Measurements from ENCODE around the gene PARD6B. TPM values are rescaled to one million over a fixed set of nuclear protein-coding genes. Genes with fewer than 3 reads are reported as not detected.
"Not testable (repeated sequence)": the region's sequence is repeated elsewhere in the genome, so short reads cannot be mapped to it uniquely, and the experiment has no call there.

Gene PARD6B
- polyA plus RNA-seq, 1 of the 3 experiments (the other 2 are of a cell fraction), result 0.49 TPM

DNA sequence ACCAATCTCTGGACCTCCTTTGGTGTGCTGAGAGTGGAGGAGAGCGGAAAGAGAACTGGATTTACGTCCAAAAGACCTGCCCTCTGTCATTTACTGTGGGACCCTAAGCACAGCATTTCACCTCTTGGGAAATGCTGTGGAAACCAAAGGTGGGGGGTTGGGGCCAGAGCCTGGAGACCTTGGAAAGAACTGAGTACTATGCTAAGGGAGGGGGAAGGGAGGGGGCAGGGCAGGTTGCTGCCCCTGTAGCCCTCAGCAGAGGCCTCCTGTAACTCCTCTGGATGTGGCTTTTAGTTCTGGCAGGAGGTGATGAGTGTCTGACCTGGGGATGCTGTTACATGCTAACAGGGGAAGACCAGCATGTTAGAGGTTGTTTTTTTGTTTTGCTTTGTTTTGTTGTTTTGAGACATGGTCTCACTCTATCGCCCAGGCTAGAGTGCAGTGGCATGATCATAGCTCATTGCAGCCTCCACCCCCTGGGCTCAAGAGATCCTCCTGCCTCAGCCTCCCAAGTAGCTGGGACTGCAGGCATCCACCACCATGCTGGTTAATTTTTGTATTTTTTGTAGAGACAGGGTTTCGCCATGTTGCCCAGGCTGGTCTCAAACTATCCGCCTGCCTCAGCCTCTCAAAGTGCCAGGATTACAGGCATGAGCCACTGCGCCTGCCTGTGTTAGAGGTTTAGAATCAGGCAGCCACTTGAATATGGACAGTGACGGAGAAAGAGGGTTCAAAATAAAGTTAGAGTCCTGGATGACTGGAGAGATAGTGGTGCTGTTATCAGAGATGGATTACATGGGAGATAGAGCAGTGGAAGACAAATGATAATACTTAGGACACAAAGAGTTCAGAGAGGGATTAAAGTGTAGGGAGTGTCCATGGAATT, 18.4 kb upstream of the PARD6B start:
- POLR2A ChIA-PET, result no interaction called here
- Histone ChIP-seq H3K9me2 (no peaks in the 10 kb centered on the region), H3K9me3 (no peaks in the 10 kb centered on the region), H3K4me1 (ENCODE audit: control insufficient read depth in 1 of 2, insufficient read depth in 2 of 2, low read depth in 1 of 2, low read length in 1 of 2) (no peaks in the 10 kb centered on the region), H3K27me3 (ENCODE audit: insufficient read depth) (no peaks in the 10 kb centered on the region; the same call in 1 of the 2 replicates), H3K79me2 (ENCODE audit: insufficient read depth) (no peaks in the 10 kb centered on the region), H4K20me1 (ENCODE audit: insufficient read depth) (no peaks in the 10 kb centered on the region), H3K27ac (ENCODE audit: low read depth in 2 of 2, low read length in 1 of 2) (no peak overlapping the region), H3K36me3 (replicated peaks in 1 of 2; ENCODE audit: control insufficient read depth in 1 of 2, insufficient read depth in 2 of 2, low read length in 1 of 2) (no peaks in the 10 kb centered on the region), H3F3A (replicated peaks; ENCODE audit: insufficient read depth) (no peaks in the 10 kb centered on the region), H3K9ac (no peak overlapping the region), H3K4me3 (ENCODE audit: low read depth in 2 of 2, low read length in 1 of 2) (no peak overlapping the region), H2AFZ (ENCODE audit: low read depth) (no peak overlapping the region), H3K4me2 (no peak overlapping the region)
- no peak for TF ChIP-seq SMC3 (IDR thresholded peaks at IDR 0.05; ENCODE audit: low read depth, low read length)
- no peak for TF ChIP-seq EZH2phosphoT487 (IDR thresholded peaks at IDR 0.05; ENCODE audit: borderline replicate concordance, low read depth)
- no peak for TF ChIP-seq ELF1 (IDR thresholded peaks at IDR 0.05)
- TF ChIP-seq, protein P1, sequence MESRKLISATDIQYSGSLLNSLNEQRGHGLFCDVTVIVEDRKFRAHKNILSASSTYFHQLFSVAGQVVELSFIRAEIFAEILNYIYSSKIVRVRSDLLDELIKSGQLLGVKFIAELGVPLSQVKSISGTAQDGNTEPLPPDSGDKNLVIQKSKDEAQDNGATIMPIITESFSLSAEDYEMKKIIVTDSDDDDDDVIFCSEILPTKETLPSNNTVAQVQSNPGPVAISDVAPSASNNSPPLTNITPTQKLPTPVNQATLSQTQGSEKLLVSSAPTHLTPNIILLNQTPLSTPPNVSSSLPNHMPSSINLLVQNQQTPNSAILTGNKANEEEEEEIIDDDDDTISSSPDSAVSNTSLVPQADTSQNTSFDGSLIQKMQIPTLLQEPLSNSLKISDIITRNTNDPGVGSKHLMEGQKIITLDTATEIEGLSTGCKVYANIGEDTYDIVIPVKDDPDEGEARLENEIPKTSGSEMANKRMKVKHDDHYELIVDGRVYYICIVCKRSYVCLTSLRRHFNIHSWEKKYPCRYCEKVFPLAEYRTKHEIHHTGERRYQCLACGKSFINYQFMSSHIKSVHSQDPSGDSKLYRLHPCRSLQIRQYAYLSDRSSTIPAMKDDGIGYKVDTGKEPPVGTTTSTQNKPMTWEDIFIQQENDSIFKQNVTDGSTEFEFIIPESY (IDR thresholded peaks at IDR 0.05; ENCODE audit: borderline replicate concordance, low read depth), result no peak
- no peak for TF ChIP-seq MXI1 (IDR thresholded peaks at IDR 0.05; ENCODE audit: low read depth, low read length)
- TF ChIP-seq MEF2A (IDR thresholded peaks at IDR 0.05; ENCODE audit: borderline replicate concordance, low read depth), result no peak
- no peak for TF ChIP-seq RAD21 (IDR thresholded peaks at IDR 0.05; ENCODE audit: low read length)
- TF ChIP-seq, protein P2, sequence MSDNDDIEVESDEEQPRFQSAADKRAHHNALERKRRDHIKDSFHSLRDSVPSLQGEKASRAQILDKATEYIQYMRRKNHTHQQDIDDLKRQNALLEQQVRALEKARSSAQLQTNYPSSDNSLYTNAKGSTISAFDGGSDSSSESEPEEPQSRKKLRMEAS (IDR thresholded peaks at IDR 0.05; ENCODE audit: low read depth), result no peak
- no peak for TF ChIP-seq EP300 (IDR thresholded peaks at IDR 0.05; ENCODE audit: borderline replicate concordance in 1 of 2, low read depth in 1 of 2, low read length in 1 of 2)
- TF ChIP-seq, protein P3, sequence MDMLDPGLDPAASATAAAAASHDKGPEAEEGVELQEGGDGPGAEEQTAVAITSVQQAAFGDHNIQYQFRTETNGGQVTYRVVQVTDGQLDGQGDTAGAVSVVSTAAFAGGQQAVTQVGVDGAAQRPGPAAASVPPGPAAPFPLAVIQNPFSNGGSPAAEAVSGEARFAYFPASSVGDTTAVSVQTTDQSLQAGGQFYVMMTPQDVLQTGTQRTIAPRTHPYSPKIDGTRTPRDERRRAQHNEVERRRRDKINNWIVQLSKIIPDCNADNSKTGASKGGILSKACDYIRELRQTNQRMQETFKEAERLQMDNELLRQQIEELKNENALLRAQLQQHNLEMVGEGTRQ (IDR thresholded peaks at IDR 0.05; ENCODE audit: borderline replicate concordance, low read depth, low read length), result no peak
- whole genome bisulfite sequencing (ENCODE audit: low lambda C conversion rate), result 80% methylated on average over 7 of the region's 7 CpGs
- CTCF ChIA-PET, result interaction anchor here (0.7 to 1.8 kb wide), 10 partner anchors 10 to 544 kb away, joined by 3 to 8 read pairs (median 4); no protein-coding TSS in a partner anchor
- DNase-seq, result no peak

DNA sequence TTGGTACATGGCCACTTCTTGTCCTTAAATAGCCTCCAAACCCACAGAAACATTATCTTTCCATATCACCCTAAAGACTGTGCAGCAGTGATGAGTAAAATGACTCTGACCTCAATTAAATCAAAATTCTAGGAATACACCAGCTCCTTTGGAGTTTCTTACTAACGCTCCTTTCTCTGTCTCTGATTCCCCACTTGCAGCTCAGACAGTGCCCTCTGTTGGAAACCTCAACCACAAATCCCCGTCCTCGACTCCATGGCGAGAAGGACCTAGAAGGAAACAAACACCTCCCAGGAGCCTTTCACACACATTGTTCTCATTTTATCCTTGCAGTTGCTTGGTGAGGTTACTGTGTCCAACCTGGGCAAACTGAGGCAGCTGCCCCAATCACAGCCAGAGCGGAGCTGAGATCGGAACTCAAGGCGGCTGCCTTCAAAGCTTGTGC, 17.7 kb upstream of the PARD6B start:
- Histone ChIP-seq H3K4me3 (ENCODE audit: low read depth in 2 of 2, low read length in 1 of 2) (no peak overlapping the region; a peak in 1 of 4 replicates), H3K4me1 (ENCODE audit: control insufficient read depth in 1 of 2, insufficient read depth in 2 of 2, low read depth in 1 of 2, low read length in 1 of 2) (no peaks in the 10 kb centered on the region), H3K9me2 (no peaks in the 10 kb centered on the region), H3F3A (replicated peaks; ENCODE audit: insufficient read depth) (no peaks in the 10 kb centered on the region), H3K27ac (ENCODE audit: low read depth in 2 of 2, low read length in 1 of 2) (no peak overlapping the region), H3K9me3 (no peaks in the 10 kb centered on the region), H4K20me1 (ENCODE audit: insufficient read depth) (no peaks in the 10 kb centered on the region), H3K27me3 (ENCODE audit: insufficient read depth) (no peaks in the 10 kb centered on the region; the same call in 1 of the 2 replicates), H3K36me3 (replicated peaks in 1 of 2; ENCODE audit: control insufficient read depth in 1 of 2, insufficient read depth in 2 of 2, low read length in 1 of 2) (no peaks in the 10 kb centered on the region), H3K79me2 (ENCODE audit: insufficient read depth) (no peaks in the 10 kb centered on the region), H3K9ac (no peak overlapping the region), H2AFZ (ENCODE audit: low read depth) (no peak overlapping the region), H3K4me2 (no peak overlapping the region)
- ChIA-PET POLR2A (no interaction called here), CTCF (interaction anchor here (0.7 to 1.8 kb wide), 10 partner anchors 11 to 545 kb away, joined by 3 to 8 read pairs (median 4); no protein-coding TSS in a partner anchor)
- 86% methylated on average over 7 of the region's 7 CpGs for WGBS (ENCODE audit: low lambda C conversion rate)
- peak; percentile 68 for TF ChIP-seq RAD21 (IDR thresholded peaks at IDR 0.05; ENCODE audit: low read length)
- TF ChIP-seq, protein P4, sequence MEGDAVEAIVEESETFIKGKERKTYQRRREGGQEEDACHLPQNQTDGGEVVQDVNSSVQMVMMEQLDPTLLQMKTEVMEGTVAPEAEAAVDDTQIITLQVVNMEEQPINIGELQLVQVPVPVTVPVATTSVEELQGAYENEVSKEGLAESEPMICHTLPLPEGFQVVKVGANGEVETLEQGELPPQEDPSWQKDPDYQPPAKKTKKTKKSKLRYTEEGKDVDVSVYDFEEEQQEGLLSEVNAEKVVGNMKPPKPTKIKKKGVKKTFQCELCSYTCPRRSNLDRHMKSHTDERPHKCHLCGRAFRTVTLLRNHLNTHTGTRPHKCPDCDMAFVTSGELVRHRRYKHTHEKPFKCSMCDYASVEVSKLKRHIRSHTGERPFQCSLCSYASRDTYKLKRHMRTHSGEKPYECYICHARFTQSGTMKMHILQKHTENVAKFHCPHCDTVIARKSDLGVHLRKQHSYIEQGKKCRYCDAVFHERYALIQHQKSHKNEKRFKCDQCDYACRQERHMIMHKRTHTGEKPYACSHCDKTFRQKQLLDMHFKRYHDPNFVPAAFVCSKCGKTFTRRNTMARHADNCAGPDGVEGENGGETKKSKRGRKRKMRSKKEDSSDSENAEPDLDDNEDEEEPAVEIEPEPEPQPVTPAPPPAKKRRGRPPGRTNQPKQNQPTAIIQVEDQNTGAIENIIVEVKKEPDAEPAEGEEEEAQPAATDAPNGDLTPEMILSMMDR (IDR thresholded peaks at IDR 0.05), result peak; percentile 43
- TF ChIP-seq, protein P5, sequence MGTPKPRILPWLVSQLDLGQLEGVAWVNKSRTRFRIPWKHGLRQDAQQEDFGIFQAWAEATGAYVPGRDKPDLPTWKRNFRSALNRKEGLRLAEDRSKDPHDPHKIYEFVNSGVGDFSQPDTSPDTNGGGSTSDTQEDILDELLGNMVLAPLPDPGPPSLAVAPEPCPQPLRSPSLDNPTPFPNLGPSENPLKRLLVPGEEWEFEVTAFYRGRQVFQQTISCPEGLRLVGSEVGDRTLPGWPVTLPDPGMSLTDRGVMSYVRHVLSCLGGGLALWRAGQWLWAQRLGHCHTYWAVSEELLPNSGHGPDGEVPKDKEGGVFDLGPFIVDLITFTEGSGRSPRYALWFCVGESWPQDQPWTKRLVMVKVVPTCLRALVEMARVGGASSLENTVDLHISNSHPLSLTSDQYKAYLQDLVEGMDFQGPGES (IDR thresholded peaks at IDR 0.05; ENCODE audit: low read depth, low read length), result no peak
- TF ChIP-seq SMC3 (IDR thresholded peaks at IDR 0.05; ENCODE audit: low read depth, low read length), result peak; percentile 64
- DNase-seq, result no peak

DNA sequence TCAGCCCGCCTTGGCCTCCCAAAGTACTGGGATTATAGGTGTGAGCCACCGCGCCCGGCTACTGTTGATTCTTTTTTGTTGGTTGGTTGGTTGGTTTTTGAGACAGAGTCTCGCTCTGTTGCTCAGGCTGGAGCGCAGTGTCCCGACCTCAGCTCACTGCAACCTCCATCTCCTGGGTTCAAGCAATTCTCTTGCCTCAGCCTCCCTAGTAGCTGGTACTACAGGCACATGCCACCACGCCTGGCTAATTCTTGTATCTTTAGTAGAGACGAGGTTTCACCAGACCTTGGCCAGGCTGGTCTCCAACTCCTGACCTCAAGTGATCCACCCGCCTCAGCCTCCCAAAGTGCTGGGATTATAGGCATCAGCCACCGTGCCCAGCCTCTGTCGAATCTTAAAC, 17.0 kb upstream of the PARD6B start:
- H3K9me2 ChIP-seq; H3K4me3 ChIP-seq (ENCODE audit: low read depth in 2 of 2, low read length in 1 of 2); H3K79me2 ChIP-seq (ENCODE audit: insufficient read depth); POLR2A ChIA-PET; DNase-seq; H2AFZ ChIP-seq (ENCODE audit: low read depth); H3K36me3 ChIP-seq (replicated peaks in 1 of 2; ENCODE audit: control insufficient read depth in 1 of 2, insufficient read depth in 2 of 2, low read length in 1 of 2); H3K4me2 ChIP-seq; H3F3A ChIP-seq (replicated peaks; ENCODE audit: insufficient read depth); H3K9me3 ChIP-seq; H3K27me3 ChIP-seq (ENCODE audit: insufficient read depth); H3K4me1 ChIP-seq (ENCODE audit: control insufficient read depth in 1 of 2, insufficient read depth in 2 of 2, low read depth in 1 of 2, low read length in 1 of 2); H3K9ac ChIP-seq; H3K27ac ChIP-seq (ENCODE audit: low read depth in 2 of 2, low read length in 1 of 2); H4K20me1 ChIP-seq (ENCODE audit: insufficient read depth): not testable (repeated sequence)
- CTCF ChIA-PET, result interaction anchor here (1.0 to 1.8 kb wide), 8 partner anchors 11 to 545 kb away, joined by 3 to 8 read pairs (median 4); no protein-coding TSS in a partner anchor
- WGBS (ENCODE audit: low lambda C conversion rate), result 95% methylated on average over 12 of the region's 12 CpGs
